K562 (cell line): Measurements from ENCODE around the gene LSR.

Source experiments
- RBM39 ChIP-seq: fragments of 200-400 bp; formaldehyde crosslinking; optimal IDR thresholded peaks from 2 replicates; pipeline ENCODE3; 2018; ENCODE audit warnings: low read depth, low read length
- ZBTB26 ChIP-seq: fragments of 450-650 bp; formaldehyde crosslinking; IDR thresholded peaks from 2 replicates; pipeline ENCODE4 v1.4.0; 2022; ENCODE audit warnings: missing genetic modification characterization

DNA sequence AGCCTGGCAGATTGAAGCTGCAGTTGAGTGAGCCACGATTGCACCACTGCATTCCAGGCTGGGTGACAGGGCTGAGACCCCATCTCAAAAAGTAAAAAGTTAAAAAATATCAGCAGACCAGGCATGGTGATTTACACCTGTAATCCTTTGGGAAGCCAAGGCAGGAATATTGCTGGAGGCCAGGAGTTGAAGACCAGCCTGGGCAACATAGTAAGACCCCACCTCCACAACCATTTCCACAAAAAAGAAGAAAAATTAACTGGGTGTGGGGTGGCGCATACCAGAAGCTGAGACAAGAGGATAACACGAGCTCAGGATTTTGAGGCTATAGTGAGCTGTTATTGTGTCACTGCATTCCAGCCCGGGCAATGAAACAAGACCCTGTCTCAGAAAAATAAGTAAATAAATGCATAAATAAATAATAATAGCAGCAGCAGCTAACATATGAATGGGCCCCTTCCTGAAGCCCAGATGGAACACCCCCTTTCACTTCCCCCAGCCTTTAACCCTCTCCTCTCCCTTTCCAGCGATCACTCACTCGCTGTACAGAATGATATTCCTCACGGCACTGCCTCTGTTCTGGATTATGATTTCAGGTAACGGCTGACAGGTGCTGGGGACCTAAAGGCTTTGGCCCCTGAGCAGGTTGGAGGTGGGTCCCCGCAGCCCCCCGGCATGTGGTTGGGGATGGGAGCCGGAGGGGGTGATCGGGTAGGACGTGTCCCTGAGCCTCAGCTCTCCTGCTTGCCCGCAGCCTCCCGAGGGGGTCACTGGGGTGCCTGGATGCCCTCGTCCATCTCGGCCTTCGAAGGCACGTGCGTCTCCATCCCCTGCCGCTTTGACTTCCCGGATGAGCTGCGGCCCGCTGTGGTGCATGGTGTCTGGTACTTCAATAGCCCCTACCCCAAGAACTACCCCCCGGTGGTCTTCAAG lies 46.3 kb downstream of the LSR start:
- no peak for TF ChIP-seq RBM39
- TF ChIP-seq ZBTB26 (CRISPR knock-in tag) = no peak
